CD4-positive, alpha-beta memory T cell (primary cell): ENCODE results near the gene BPIFB6. TPM values are rescaled to one million over a fixed set of nuclear protein-coding genes. Genes with fewer than 3 reads are reported as not detected.
A peak's percentile ranks its signal among the peaks of the same experiment; 100 is the strongest.

ENCODE experiments used
- CTCF ChIA-PET: fragments of 350-600 bp; sonication (Branson Sonifier 250); formaldehyde crosslinking; loops from one replicate; lab custom pipeline; 2021; ENCODE audit warnings: inconsistent platforms; ENCODE audit not compliant: partially characterized antibody; lab: Charles Lee
- POLR2A ChIA-PET: fragments of 350-600 bp; sonication (Branson Sonifier 250); formaldehyde crosslinking; loops from one replicate; lab custom pipeline; 2021; ENCODE audit not compliant: partially characterized antibody; lab: Charles Lee
- DNase-seq, 5 donors: peaks; one replicate each; pipeline versions ENCODE4 v3.0.0 to v3.0.0-alpha.2; 2020 to 2022; ENCODE audit warnings: mixed read lengths in 1 of 5
- H3K27ac ChIP-seq: one replicate; pipeline ENCODE4 v1.7.0; 2013; ENCODE audit warnings: low read depth, low read length
- H3K27me3 ChIP-seq: 2 replicates; pipeline ENCODE4 v1.7.0; 2013; ENCODE audit warnings: mild to moderate bottlenecking, low read length, moderate library complexity; ENCODE audit not compliant: insufficient read depth
- H3K36me3 ChIP-seq: 2 replicates; pipeline ENCODE4 v1.7.0; 2013; ENCODE audit warnings: mild to moderate bottlenecking, low read length, moderate library complexity; ENCODE audit not compliant: insufficient read depth
- H3K4me1 ChIP-seq: 2 replicates; pipeline ENCODE4 v1.7.0; 2013; ENCODE audit warnings: mild to moderate bottlenecking, low read length, moderate library complexity; ENCODE audit not compliant: insufficient read depth
- H3K4me3 ChIP-seq, 2 donors: one replicate each; pipeline ENCODE4 v1.7.0; 2013; ENCODE audit warnings: low read length in 2 of 2, mild to moderate bottlenecking in 1 of 2
- H3K9me3 ChIP-seq, 2 donors: one replicate each; pipeline ENCODE4 v1.7.0; 2013; ENCODE audit warnings: low read length in 2 of 2, control low read depth in 1 of 2; ENCODE audit not compliant: control insufficient read depth in 1 of 2
- H3K27ac Mint-ChIP-seq, 7 donors: one replicate each; pipeline ENCODE4 v1.8.0; 2020 to 2021; ENCODE audit warnings: mixed read lengths in 7 of 7, mild to moderate bottlenecking in 6 of 7, inconsistent platforms in 3 of 7, moderate library complexity in 3 of 7
- H3K27me3 Mint-ChIP-seq, 2 donors: one replicate each; pipeline ENCODE4 v1.8.0; 2020 to 2021; ENCODE audit warnings: mixed read lengths in 2 of 2
- H3K36me3 Mint-ChIP-seq, 2 donors: one replicate each; pipeline ENCODE4 v1.8.0; 2020 to 2021; ENCODE audit warnings: mixed read lengths in 2 of 2, inconsistent platforms in 1 of 2, mild to moderate bottlenecking in 1 of 2
- H3K4me1 Mint-ChIP-seq, 4 donors: one replicate each; pipeline ENCODE4 v1.8.0; 2020 to 2021; ENCODE audit warnings: mixed read lengths in 4 of 4, mild to moderate bottlenecking in 1 of 4
- H3K4me3 Mint-ChIP-seq, 8 donors: one replicate each; pipeline ENCODE4 v1.8.0; 2020 to 2021; ENCODE audit warnings: mixed read lengths in 8 of 8, mild to moderate bottlenecking in 7 of 8, moderate library complexity in 6 of 8, inconsistent platforms in 3 of 8
- H3K9me3 Mint-ChIP-seq, 8 donors: one replicate each; pipeline ENCODE4 v1.8.0; 2020 to 2021; ENCODE audit warnings: mixed read lengths in 8 of 8, mild to moderate bottlenecking in 5 of 8, inconsistent platforms in 3 of 8, moderate library complexity in 1 of 8
- intact Hi-C: fragments of 100-400 bp; cut with micrococcal nuclease; formaldehyde crosslinking; loops from one replicate; pipeline ENCODE4 v1.15.1; 2023
- polyA plus RNA-seq, 2 donors: library from polyadenylated mRNA; unstranded; fragments of 300-500 nt; fragmentation: Illumina TruSeq; gene quantifications; one replicate each; pipeline ENCODE4 v1.2.3, GENCODE V29; 2021
- total RNA-seq, 2 experiments: library from RNA; stranded (reverse); gene quantifications; one replicate each; pipeline ENCODE4 v1.2.3, GENCODE V29; 2021

The BPIFB6 gene
- total and polyA plus RNA-seq, 4 experiments from 2014 or later: not detected

DNA sequence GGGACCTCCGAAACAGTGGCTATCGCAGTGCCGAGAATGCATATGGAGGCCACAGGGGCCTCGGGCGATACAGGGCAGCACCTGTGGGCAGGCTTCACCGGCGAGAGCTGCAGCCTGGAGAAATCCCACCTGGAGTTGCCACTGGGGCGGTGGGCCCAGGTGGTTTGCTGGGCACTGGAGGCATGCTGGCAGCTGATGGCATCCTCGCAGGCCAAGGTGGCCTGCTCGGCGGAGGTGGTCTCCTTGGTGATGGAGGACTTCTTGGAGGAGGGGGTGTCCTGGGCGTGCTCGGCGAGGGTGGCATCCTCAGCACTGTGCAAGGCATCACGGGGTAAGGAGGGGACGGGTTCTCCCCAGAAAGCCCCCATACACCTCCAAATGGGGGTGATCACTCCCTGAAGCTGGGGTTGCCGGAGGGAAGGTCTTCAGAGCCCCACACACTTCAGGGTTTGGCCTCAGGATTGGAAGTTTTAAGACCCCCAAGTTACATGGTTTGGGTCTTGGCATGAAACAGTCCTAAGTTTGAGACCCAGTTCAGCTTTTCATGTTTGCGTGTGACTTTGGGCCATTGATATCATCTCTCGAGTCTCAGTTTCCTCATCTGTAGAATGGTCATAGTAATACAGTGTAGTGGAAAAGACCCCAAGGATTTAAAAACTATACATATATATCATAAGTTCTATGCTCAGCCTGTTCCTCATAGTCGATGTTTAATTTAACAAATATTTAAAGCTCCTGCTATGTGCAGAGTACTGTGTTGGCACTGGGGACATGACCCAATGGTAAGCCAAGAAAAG lies 52.3 kb downstream of the BPIFB6 start:
- no peaks in the 10 kb centered on the region for H3K4me1 Mint-ChIP-seq
- H3K4me3 Mint-ChIP-seq: no peak overlapping the region
- Histone ChIP-seq H3K4me3 (no peak overlapping the region), H3K9me3 (no peaks in the 10 kb centered on the region), H3K27ac (no peak overlapping the region), H3K36me3 (no peaks in the 10 kb centered on the region), H3K27me3 (no peaks in the 10 kb centered on the region), H3K4me1 (no peaks in the 10 kb centered on the region)
- no peak for DNase-seq
- H3K27ac Mint-ChIP-seq: no peak overlapping the region
- H3K27me3 Mint-ChIP-seq: peaks cover 0 to 2% of the 10 kb centered on the region in 2 donors
- no peaks in the 10 kb centered on the region for H3K9me3 Mint-ChIP-seq
- CTCF ChIA-PET: no interaction called here
- H3K36me3 Mint-ChIP-seq: no peaks in the 10 kb centered on the region
- intact Hi-C loops: no loop called here
- POLR2A ChIA-PET: no interaction called here

DNA sequence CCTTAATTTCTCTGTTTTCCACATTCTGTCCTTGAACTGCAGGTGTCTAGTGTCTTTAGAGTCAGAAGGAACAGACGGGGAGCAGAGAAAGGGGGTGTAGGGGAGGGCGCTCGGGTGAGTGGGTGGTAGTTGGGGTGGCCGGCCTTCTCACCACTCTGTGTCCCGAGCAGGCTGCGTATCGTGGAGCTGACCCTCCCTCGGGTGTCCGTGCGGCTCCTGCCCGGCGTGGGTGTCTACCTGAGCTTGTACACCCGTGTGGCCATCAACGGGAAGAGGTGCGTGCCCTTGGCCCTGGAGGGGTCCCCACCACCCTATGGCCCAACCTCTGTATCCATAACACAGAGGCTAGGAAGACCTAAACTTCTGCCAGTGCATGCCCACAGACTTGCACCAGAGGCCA lies 53.3 kb downstream of the BPIFB6 start:
- Histone ChIP-seq H3K36me3 (no peaks in the 10 kb centered on the region), H3K27ac (no peak overlapping the region), H3K9me3 (no peaks in the 10 kb centered on the region), H3K4me3 (no peak overlapping the region), H3K27me3 (no peaks in the 10 kb centered on the region), H3K4me1 (no peaks in the 10 kb centered on the region)
- Mint-ChIP-seq H3K4me1 (no peaks in the 10 kb centered on the region), H3K27me3 (peaks cover 0 to 2% of the 10 kb centered on the region in 2 donors), H3K9me3 (no peaks in the 10 kb centered on the region), H3K36me3 (no peaks in the 10 kb centered on the region), H3K4me3 (no peak overlapping the region), H3K27ac (no peak overlapping the region)
- intact Hi-C loops: no loop called here
- ChIA-PET POLR2A (no interaction called here), CTCF (no interaction called here)
- no peak for DNase-seq

DNA sequence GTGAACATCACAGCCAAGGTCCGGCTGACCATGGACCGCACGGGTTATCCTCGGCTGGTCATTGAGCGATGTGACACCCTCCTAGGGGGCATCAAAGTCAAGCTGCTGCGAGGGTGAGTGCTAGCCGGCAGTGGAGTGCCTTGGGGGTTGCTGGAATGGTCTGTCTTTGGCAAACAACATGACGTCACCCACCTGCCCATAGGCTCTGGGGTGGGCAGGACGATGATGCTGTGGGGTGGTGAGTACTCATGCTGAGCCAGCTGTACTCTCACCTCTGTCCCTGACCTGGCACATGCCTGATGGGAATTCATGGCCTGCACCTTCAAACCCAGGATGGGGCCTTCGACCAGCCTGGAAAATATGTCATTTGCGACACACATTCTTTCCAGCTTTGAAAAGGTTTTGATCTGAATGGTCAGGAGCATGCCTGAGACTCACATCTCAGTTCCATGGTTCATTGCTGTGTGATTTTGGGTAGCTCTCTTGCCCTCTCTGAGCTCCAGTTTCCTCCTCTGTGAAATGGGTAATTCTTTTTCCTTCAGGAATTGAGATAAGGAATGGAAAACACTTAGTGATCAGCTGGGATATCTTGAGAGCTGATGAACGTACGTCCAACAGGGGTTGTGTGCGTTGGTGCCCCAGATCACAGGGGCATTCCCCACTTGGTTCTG lies 54.7 kb downstream of the BPIFB6 start:
- POLR2A ChIA-PET: no interaction called here
- no peak overlapping the region for H3K27ac Mint-ChIP-seq
- H3K4me1 Mint-ChIP-seq: no peaks in the 10 kb centered on the region
- no peaks in the 10 kb centered on the region for H3K36me3 Mint-ChIP-seq
- CTCF ChIA-PET: interaction anchor here (1.0 to 1.6 kb wide), 2 partner anchors 10 to 185 kb away, joined by 3 to 5 read pairs; no protein-coding TSS in a partner anchor
- no peaks in the 10 kb centered on the region for H3K9me3 Mint-ChIP-seq
- H3K4me1 ChIP-seq: no peaks in the 10 kb centered on the region
- H3K27me3 Mint-ChIP-seq: no peaks in the 10 kb centered on the region
- no peak overlapping the region for H3K4me3 Mint-ChIP-seq
- H3K9me3 ChIP-seq: no peaks in the 10 kb centered on the region
- no peak for DNase-seq
- intact Hi-C loops: no loop called here
- no peak overlapping the region for H3K27ac ChIP-seq
- no peak overlapping the region for H3K4me3 ChIP-seq
- no peaks in the 10 kb centered on the region for H3K27me3 ChIP-seq
- no peaks in the 10 kb centered on the region for H3K36me3 ChIP-seq

DNA sequence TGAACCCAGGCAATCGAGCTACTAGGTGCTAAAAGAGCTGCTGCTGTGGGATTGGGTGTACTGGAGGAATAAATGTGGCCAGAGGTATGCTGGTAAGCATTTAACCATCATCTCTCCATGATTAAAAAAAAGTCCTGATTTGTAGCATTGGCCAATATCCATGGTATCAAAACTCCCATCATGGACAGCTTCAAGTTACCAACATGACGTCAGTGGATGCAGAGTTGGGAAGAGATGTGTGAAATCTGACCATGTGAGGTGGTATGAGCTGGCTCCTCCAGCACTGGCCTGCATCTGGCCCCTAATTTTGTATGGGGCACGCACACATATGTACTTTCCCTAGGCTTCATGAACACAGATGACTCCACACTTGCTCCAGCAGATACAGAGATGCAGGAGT lies 59.7 kb downstream of the BPIFB6 start:
- POLR2A ChIA-PET: no interaction called here
- no peak for DNase-seq
- Mint-ChIP-seq H3K9me3 (no peaks in the 10 kb centered on the region), H3K36me3 (no peaks in the 10 kb centered on the region), H3K27ac (no peak overlapping the region), H3K4me1 (peaks cover 0 to 6% (median 3%) of the 10 kb centered on the region in 4 donors), H3K27me3 (no peaks in the 10 kb centered on the region), H3K4me3 (no peak overlapping the region)
- CTCF ChIA-PET: interaction anchor here (0.9 to 1.2 kb wide), 2 partner anchors 14 to 301 kb away, joined by 3 to 6 read pairs; no protein-coding TSS in a partner anchor
- intact Hi-C loops: no loop called here
- Histone ChIP-seq H3K36me3 (no peaks in the 10 kb centered on the region), H3K4me1 (peaks cover 6% of the 10 kb centered on the region), H3K27me3 (no peaks in the 10 kb centered on the region), H3K4me3 (no peak overlapping the region), H3K27ac (no peak overlapping the region), H3K9me3 (no peaks in the 10 kb centered on the region)

DNA sequence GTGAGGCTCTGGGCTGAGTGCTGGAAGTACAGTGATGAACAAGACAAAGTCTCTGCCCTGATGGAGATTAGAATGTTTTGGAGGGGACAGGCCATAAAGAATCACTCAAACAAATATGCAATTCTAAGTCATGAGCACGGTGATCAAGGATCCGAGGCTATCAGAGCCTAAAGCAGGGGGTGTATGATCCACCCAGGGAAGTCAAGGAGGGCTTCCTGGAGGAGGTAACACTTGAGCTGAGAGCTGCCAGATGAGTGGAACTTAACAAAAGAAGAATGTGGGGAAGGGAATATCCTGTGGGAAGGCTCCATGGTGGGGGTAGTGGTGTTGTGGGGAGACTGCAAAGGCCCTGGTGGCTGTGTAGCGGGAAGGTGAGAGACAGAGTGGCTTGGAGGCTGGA lies 60.2 kb downstream of the BPIFB6 start:
- Histone ChIP-seq H3K27me3 (no peaks in the 10 kb centered on the region), H3K4me1 (peaks cover 6% of the 10 kb centered on the region), H3K27ac (no peak overlapping the region), H3K4me3 (no peak overlapping the region), H3K36me3 (no peaks in the 10 kb centered on the region), H3K9me3 (no peaks in the 10 kb centered on the region)
- Mint-ChIP-seq H3K4me1 (peaks cover 0 to 6% (median 3%) of the 10 kb centered on the region in 4 donors), H3K4me3 (no peak overlapping the region), H3K36me3 (no peaks in the 10 kb centered on the region), H3K27ac (peak overlapping the region in 1 of 7 donors; percentile 1), H3K27me3 (no peaks in the 10 kb centered on the region), H3K9me3 (no peaks in the 10 kb centered on the region)
- intact Hi-C loops: no loop called here
- DNase-seq: no peak
- CTCF ChIA-PET: interaction anchor here (1.2 kb wide), 1 partner anchor 302 kb away, joined by 6 read pairs; no protein-coding TSS in a partner anchor
- POLR2A ChIA-PET: no interaction called here

DNA sequence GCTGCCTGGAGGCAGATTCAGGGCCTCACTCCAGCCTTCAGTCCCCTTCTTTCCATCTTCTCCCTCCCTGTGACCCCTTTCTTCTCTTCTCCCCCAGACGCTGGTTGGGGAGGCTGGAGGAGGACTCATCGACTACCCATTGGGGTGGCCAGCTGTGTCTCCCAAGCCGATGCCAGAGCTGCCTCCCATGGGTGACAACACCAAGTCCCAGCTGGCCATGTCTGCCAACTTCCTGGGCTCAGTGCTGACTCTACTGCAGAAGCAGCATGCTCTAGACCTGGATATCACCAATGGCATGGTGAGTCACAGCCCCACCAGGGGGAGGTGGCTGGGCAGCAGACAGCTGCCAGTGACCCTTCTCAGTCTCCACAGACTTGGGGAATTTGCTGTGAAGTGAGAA lies 60.9 kb downstream of the BPIFB6 start:
- H3K36me3 Mint-ChIP-seq: no peaks in the 10 kb centered on the region
- CTCF ChIA-PET: no interaction called here
- DNase-seq: no peak
- intact Hi-C loops: no loop called here
- no peak overlapping the region for H3K27ac ChIP-seq
- H3K27ac Mint-ChIP-seq: no peak overlapping the region
- no peaks in the 10 kb centered on the region for H3K9me3 Mint-ChIP-seq
- no peak overlapping the region for H3K4me3 Mint-ChIP-seq
- H3K27me3 ChIP-seq: no peaks in the 10 kb centered on the region
- no peaks in the 10 kb centered on the region for H3K36me3 ChIP-seq
- no peaks in the 10 kb centered on the region for H3K27me3 Mint-ChIP-seq
- no peaks in the 10 kb centered on the region for H3K9me3 ChIP-seq
- peaks cover 6% of the 10 kb centered on the region for H3K4me1 ChIP-seq
- H3K4me1 Mint-ChIP-seq: peaks cover 0 to 6% (median 3%) of the 10 kb centered on the region in 4 donors
- POLR2A ChIA-PET: no interaction called here
- H3K4me3 ChIP-seq: no peak overlapping the region

DNA sequence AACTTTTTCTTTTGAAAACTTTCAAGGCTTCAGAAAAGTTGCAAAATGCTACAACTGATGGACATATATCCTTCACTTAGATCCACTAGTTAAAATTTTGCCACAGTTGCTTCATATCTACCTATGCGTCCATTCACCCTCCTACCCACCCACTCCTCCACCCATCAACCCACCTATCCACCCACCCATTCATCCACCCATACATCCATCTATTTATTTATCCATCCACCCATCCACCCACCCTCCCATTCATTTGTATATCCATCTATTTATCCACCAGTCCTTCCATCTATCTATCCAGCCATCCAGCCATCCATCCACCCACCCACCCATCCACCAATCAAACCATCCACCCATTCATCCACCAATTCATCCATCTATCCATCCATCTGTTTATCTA lies 61.6 kb downstream of the BPIFB6 start:
- Histone ChIP-seq H3K27me3 (no peaks in the 10 kb centered on the region), H3K4me3 (no peak overlapping the region), H3K27ac (no peak overlapping the region), H3K36me3 (no peaks in the 10 kb centered on the region), H3K9me3 (no peaks in the 10 kb centered on the region), H3K4me1 (peaks cover 6% of the 10 kb centered on the region)
- Mint-ChIP-seq H3K4me3 (no peak overlapping the region), H3K36me3 (no peaks in the 10 kb centered on the region), H3K27me3 (no peaks in the 10 kb centered on the region), H3K4me1 (peaks cover 0 to 6% (median 3%) of the 10 kb centered on the region in 4 donors), H3K9me3 (no peaks in the 10 kb centered on the region), H3K27ac (peak overlapping the region in 2 of 7 donors; percentile 5 to 12)
- intact Hi-C loops: no loop called here
- POLR2A ChIA-PET: no interaction called here
- DNase-seq: no peak
- CTCF ChIA-PET: no interaction called here
